Measurements from ENCODE around the gene MTHFSD. TPM values are rescaled to one million over a fixed set of nuclear protein-coding genes. Genes with fewer than 3 reads are reported as not detected.
A peak's percentile ranks its signal among the peaks of the same experiment; 100 is the strongest.

The MTHFSD gene
- total RNA-seq, 5 donors from 2014 or later (not counting 1 experiment from before 2014, with no cell fraction given): 18.0 to 39.6 (median 34.9) TPM

GRCh38 chr16:86508028-86508946 lies 46.7 kb downstream of the MTHFSD start:
- H3K9me3 ChIP-seq: no peaks in the 10 kb centered on the region
- no peaks in the 10 kb centered on the region for H3K36me3 ChIP-seq (ENCODE audit: control insufficient read depth in 2 of 2, extremely low read depth in 1 of 2, insufficient read depth in 1 of 2, low read length in 1 of 2)
- Mint-ChIP-seq H3K4me3 (peak overlapping the region; percentile 55 to 77 (median 65)), H3K9me3 (no peaks in the 10 kb centered on the region), H3K36me3 (no peaks in the 10 kb centered on the region), H3K4me1 (peaks cover 25 to 45% (median 34%) of the 10 kb centered on the region in 3 donors), H3K27me3 (peaks cover 49 to 69% of the 10 kb centered on the region in 2 donors), H3K27ac (peak overlapping the region in 1 of 2 donors; percentile 27)
- no peak overlapping the region for H3K27ac ChIP-seq (ENCODE audit: low read length)
- peak overlapping the region in 1 of 2 donors; percentile 68 for H3K4me3 ChIP-seq (ENCODE audit: control insufficient read depth in 1 of 2, extremely low read depth in 1 of 2, low read length in 1 of 2)
- POLR2A ChIA-PET: no interaction called here
- no peak for ATAC-seq (replicated peaks in 1 of 4)
- WGBS (ENCODE audit: insufficient coverage): 4% methylated on average over 79 of the region's 99 CpGs
- CTCF ChIA-PET: no interaction called here
- peaks cover 23 to 89% of the 10 kb centered on the region in 2 experiments for H3K27me3 ChIP-seq (replicated peaks in 1 of 2; ENCODE audit: control insufficient read depth in 2 of 2, extremely low read depth in 1 of 2, insufficient read depth in 2 of 2, low read length in 1 of 2)
- no peak for DNase-seq
- peaks cover 2 to 25% of the 10 kb centered on the region in 2 experiments for H3K4me1 ChIP-seq (ENCODE audit: control insufficient read depth in 1 of 2, extremely low read depth in 1 of 2, insufficient read depth in 2 of 2, low read length in 2 of 2)

GRCh38 chr16:86507173-86508027 lies 47.6 kb downstream of the MTHFSD start:
- H3K9me3 Mint-ChIP-seq: no peaks in the 10 kb centered on the region
- peak overlapping the region; percentile 50 to 71 (median 55) for H3K4me3 Mint-ChIP-seq
- H3K27ac ChIP-seq (ENCODE audit: low read length): no peak overlapping the region
- H3K27ac Mint-ChIP-seq: peak overlapping the region in 1 of 2 donors; percentile 27
- peaks cover 25 to 41% (median 34%) of the 10 kb centered on the region in 3 donors for H3K4me1 Mint-ChIP-seq
- no peak overlapping the region for H3K4me3 ChIP-seq (ENCODE audit: control insufficient read depth in 1 of 2, extremely low read depth in 1 of 2, low read length in 1 of 2)
- H3K9me3 ChIP-seq: no peaks in the 10 kb centered on the region
- H3K27me3 ChIP-seq (replicated peaks in 1 of 2; ENCODE audit: control insufficient read depth in 2 of 2, extremely low read depth in 1 of 2, insufficient read depth in 2 of 2, low read length in 1 of 2): peaks cover 27 to 88% of the 10 kb centered on the region in 2 experiments
- DNase-seq (no peak), ATAC-seq (replicated peaks in 1 of 4) (no peak)
- H3K36me3 Mint-ChIP-seq: no peaks in the 10 kb centered on the region
- H3K27me3 Mint-ChIP-seq: peaks cover 50 to 70% of the 10 kb centered on the region in 2 donors
- WGBS (ENCODE audit: insufficient coverage): 8% methylated on average over 25 of the region's 37 CpGs
- ChIA-PET CTCF (no interaction called here), POLR2A (no interaction called here)
- no peaks in the 10 kb centered on the region for H3K36me3 ChIP-seq (ENCODE audit: control insufficient read depth in 2 of 2, extremely low read depth in 1 of 2, insufficient read depth in 1 of 2, low read length in 1 of 2)
- peaks cover 2 to 25% of the 10 kb centered on the region in 2 experiments for H3K4me1 ChIP-seq (ENCODE audit: control insufficient read depth in 1 of 2, extremely low read depth in 1 of 2, insufficient read depth in 2 of 2, low read length in 2 of 2)

DNA sequence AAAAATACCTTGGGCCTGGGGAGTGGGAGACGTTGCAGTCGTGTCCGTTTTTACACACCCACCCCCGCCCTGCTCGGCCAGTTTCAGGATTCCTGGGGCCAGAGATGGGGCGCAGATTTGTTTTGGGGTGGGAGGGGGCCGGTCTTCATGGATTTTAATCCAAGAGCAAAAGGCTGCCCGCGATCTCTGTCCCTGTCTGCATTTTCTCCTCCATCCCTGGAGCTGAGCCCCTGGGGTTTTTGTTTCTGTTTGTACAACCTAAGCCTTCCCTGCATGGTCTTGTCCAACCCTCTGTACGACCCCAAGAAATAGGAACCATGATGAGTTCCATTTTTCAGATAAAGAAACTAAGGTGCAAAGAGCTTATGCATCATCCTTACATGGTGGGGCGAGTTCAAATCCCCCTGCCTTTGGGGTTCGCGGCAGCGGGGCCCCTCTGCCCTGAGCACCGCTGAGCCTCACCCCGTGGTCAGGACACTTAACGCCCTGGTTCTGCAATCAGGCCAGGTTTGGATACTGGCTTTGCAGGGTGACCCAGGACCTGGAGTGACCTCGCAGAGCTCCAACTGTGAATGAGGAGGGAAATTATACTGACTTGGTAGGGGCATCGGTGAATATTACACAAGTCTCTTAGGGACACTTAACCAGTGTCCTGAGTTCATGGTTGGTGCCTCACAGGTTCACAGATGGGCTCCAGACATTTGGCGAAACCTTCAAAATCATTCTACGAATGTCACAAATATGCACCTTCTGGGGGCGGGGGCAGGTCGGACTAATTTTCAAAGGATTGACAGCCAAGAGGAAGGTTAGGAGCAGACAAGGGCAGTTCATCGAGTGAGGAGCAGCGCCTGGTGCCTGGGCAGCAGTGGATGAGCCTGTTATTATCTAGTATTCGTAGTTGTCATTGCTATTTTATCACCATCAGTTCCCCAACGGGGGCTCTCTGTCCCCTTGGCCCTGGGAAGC lies 48.9 kb downstream of the MTHFSD start:
- Mint-ChIP-seq H3K27me3 (peaks cover 56 to 73% of the 10 kb centered on the region in 2 donors), H3K4me3 (peak overlapping the region in 2 of 3 donors; percentile 37 to 51), H3K27ac (peak overlapping the region in 1 of 2 donors; percentile 57), H3K36me3 (no peaks in the 10 kb centered on the region), H3K9me3 (no peaks in the 10 kb centered on the region), H3K4me1 (peaks cover 19 to 37% (median 31%) of the 10 kb centered on the region in 3 donors)
- 15% methylated on average over 14 of the region's 27 CpGs for WGBS (ENCODE audit: insufficient coverage)
- H3K4me1 ChIP-seq (ENCODE audit: control insufficient read depth in 1 of 2, extremely low read depth in 1 of 2, insufficient read depth in 2 of 2, low read length in 2 of 2): peaks cover 2 to 22% of the 10 kb centered on the region in 2 experiments
- no peaks in the 10 kb centered on the region for H3K36me3 ChIP-seq (ENCODE audit: control insufficient read depth in 2 of 2, extremely low read depth in 1 of 2, insufficient read depth in 1 of 2, low read length in 1 of 2)
- H3K9me3 ChIP-seq: no peaks in the 10 kb centered on the region
- DNase-seq (no peak), ATAC-seq (replicated peaks in 1 of 4) (no peak)
- CTCF ChIA-PET: no interaction called here
- no peak overlapping the region for H3K4me3 ChIP-seq (ENCODE audit: control insufficient read depth in 1 of 2, extremely low read depth in 1 of 2, low read length in 1 of 2)
- peaks cover 34 to 88% of the 10 kb centered on the region in 2 experiments for H3K27me3 ChIP-seq (replicated peaks in 1 of 2; ENCODE audit: control insufficient read depth in 2 of 2, extremely low read depth in 1 of 2, insufficient read depth in 2 of 2, low read length in 1 of 2)
- H3K27ac ChIP-seq (ENCODE audit: low read length): no peak overlapping the region
- POLR2A ChIA-PET: no interaction called here

GRCh38 chr16:86505185-86505898 lies 49.7 kb downstream of the MTHFSD start:
- H3K9me3 ChIP-seq: no peaks in the 10 kb centered on the region
- peak overlapping the region; percentile 28 to 39 (median 36) for H3K4me3 Mint-ChIP-seq
- POLR2A ChIA-PET: no interaction called here
- peaks cover 2 to 17% of the 10 kb centered on the region in 2 experiments for H3K4me1 ChIP-seq (ENCODE audit: control insufficient read depth in 1 of 2, extremely low read depth in 1 of 2, insufficient read depth in 2 of 2, low read length in 2 of 2)
- H3K27ac ChIP-seq (ENCODE audit: low read length): no peak overlapping the region
- H3K9me3 Mint-ChIP-seq: no peaks in the 10 kb centered on the region
- no peak for ATAC-seq (replicated peaks in 1 of 4)
- H3K36me3 Mint-ChIP-seq: no peaks in the 10 kb centered on the region
- H3K27ac Mint-ChIP-seq: no peak overlapping the region
- DNase-seq: no peak
- whole genome bisulfite sequencing (ENCODE audit: insufficient coverage): 3% methylated on average over 45 of the region's 67 CpGs
- peaks cover 19 to 34% (median 28%) of the 10 kb centered on the region in 3 donors for H3K4me1 Mint-ChIP-seq
- peaks cover 63 to 78% of the 10 kb centered on the region in 2 donors for H3K27me3 Mint-ChIP-seq
- H3K27me3 ChIP-seq (replicated peaks in 1 of 2; ENCODE audit: control insufficient read depth in 2 of 2, extremely low read depth in 1 of 2, insufficient read depth in 2 of 2, low read length in 1 of 2): peaks cover 39 to 91% of the 10 kb centered on the region in 2 experiments
- CTCF ChIA-PET: no interaction called here
- no peak overlapping the region for H3K4me3 ChIP-seq (ENCODE audit: control insufficient read depth in 1 of 2, extremely low read depth in 1 of 2, low read length in 1 of 2)
- H3K36me3 ChIP-seq (ENCODE audit: control insufficient read depth in 2 of 2, extremely low read depth in 1 of 2, insufficient read depth in 1 of 2, low read length in 1 of 2): no peaks in the 10 kb centered on the region

GRCh38 chr16:86504315-86505184 lies 50.5 kb downstream of the MTHFSD start:
- Mint-ChIP-seq H3K27me3 (peaks cover 67 to 85% of the 10 kb centered on the region in 2 donors), H3K36me3 (no peaks in the 10 kb centered on the region), H3K27ac (no peak overlapping the region), H3K9me3 (no peaks in the 10 kb centered on the region), H3K4me3 (peak overlapping the region in 1 of 3 donors; percentile 39), H3K4me1 (peaks cover 19 to 34% (median 28%) of the 10 kb centered on the region in 3 donors)
- H3K27ac ChIP-seq (ENCODE audit: low read length): no peak overlapping the region
- no peak overlapping the region for H3K4me3 ChIP-seq (ENCODE audit: control insufficient read depth in 1 of 2, extremely low read depth in 1 of 2, low read length in 1 of 2)
- no peaks in the 10 kb centered on the region for H3K9me3 ChIP-seq
- POLR2A ChIA-PET: no interaction called here
- H3K36me3 ChIP-seq (ENCODE audit: control insufficient read depth in 2 of 2, extremely low read depth in 1 of 2, insufficient read depth in 1 of 2, low read length in 1 of 2): no peaks in the 10 kb centered on the region
- DNase-seq (no peak), ATAC-seq (replicated peaks in 1 of 4) (no peak)
- 16% methylated on average over 25 of the region's 27 CpGs for WGBS (ENCODE audit: insufficient coverage)
- CTCF ChIA-PET: no interaction called here
- peaks cover 43 to 92% of the 10 kb centered on the region in 2 experiments for H3K27me3 ChIP-seq (replicated peaks in 1 of 2; ENCODE audit: control insufficient read depth in 2 of 2, extremely low read depth in 1 of 2, insufficient read depth in 2 of 2, low read length in 1 of 2)
- H3K4me1 ChIP-seq (ENCODE audit: control insufficient read depth in 1 of 2, extremely low read depth in 1 of 2, insufficient read depth in 2 of 2, low read length in 2 of 2): peaks cover 2 to 14% of the 10 kb centered on the region in 2 experiments
